ENCODE measurements around the gene HAPLN1.

DNA sequence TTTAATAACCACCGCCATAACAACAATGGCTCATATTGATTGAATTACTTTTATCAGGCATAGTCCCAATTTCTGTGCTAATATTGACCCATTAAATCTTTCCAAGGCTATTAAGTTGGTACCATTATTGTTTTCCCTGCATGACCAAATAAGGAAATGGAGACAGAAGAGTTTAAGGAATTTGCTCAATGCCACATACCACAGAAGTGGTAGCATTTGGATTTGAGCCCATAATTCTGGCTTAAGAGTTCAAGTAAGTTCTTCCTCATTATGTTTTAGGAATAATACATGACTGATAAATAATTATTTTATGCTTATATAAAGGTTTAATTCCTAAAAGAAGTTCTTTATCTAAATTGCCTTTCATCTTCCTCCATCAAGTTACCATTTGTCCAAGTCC, 43.4 kb upstream of the HAPLN1 start:
- TF ChIP-seq, protein P1, sequence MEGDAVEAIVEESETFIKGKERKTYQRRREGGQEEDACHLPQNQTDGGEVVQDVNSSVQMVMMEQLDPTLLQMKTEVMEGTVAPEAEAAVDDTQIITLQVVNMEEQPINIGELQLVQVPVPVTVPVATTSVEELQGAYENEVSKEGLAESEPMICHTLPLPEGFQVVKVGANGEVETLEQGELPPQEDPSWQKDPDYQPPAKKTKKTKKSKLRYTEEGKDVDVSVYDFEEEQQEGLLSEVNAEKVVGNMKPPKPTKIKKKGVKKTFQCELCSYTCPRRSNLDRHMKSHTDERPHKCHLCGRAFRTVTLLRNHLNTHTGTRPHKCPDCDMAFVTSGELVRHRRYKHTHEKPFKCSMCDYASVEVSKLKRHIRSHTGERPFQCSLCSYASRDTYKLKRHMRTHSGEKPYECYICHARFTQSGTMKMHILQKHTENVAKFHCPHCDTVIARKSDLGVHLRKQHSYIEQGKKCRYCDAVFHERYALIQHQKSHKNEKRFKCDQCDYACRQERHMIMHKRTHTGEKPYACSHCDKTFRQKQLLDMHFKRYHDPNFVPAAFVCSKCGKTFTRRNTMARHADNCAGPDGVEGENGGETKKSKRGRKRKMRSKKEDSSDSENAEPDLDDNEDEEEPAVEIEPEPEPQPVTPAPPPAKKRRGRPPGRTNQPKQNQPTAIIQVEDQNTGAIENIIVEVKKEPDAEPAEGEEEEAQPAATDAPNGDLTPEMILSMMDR (tag by site-specific recombination; IDR thresholded peaks at IDR 0.05), result no peak
- TF ChIP-seq ZNF302 (tag by site-specific recombination; IDR thresholded peaks at IDR 0.05; ENCODE audit: low read depth), result no peak

Measured in HEK293 (cell line).